Cardiac fibroblast (primary cell): ENCODE results near the gene SLMAP.

ENCODE experiments used
- DNase-seq, 2 donors: peaks; one replicate each; pipeline versions ENCODE4 v3.0.0 to v3.0.0-alpha.2; 2010; ENCODE audit warnings: low read depth in 2 of 2
- H3K4me3 ChIP-seq, 2 donors: replicated peaks in 1 of 2; 1 replicate in 1 of 2; 2 replicates in 1 of 2; pipeline ENCODE4 v1.5.1; 2011; ENCODE audit warnings: low read depth in 2 of 2, low read length in 2 of 2, mild to moderate bottlenecking in 2 of 2, moderate library complexity in 1 of 2
- TF ChIP-seq, protein P1 (sequence below): IDR thresholded peaks from one replicate; pipeline ENCODE4 v1.5.1; 2011; ENCODE audit warnings: low read depth, mild to moderate bottlenecking, low read length, inconsistent platforms

Gene SLMAP

DNA sequence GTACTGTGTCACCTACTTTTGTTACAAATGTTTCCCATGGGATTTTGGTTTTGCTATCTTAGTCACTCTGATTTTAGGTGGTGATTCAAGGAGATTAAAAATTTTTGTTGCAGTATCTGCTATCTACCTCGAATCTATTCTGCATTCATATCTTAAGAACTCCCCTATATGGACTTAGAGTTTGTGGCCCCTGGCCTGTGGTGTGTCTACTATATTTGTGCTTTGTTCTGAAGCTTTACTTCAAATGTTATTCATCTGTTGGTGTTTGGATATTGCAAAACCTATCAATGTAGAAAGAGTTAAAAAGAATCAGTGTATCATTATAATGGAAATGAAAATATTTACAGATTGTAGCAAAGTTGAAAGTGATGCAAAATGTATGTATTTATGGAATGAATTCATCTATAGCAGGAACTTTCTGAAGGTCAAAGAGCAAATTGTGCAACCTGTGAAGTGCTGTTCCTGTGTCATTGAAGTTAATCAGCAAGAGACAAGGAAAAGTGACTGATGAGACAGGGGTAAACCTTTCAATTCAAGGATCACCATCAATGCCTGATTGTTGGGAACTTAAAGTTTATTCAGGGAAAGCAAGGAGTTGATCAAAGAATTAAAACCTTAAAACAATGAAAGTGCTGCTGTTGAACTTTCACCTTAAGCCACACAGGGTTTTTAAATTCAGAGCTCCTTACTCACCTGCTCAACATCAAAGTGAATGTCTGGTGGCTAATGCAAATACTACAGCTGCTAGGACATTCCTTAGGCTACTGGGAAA lies 71.0 kb downstream of the SLMAP start:
- no peak for DNase-seq
- TF ChIP-seq, protein P1, sequence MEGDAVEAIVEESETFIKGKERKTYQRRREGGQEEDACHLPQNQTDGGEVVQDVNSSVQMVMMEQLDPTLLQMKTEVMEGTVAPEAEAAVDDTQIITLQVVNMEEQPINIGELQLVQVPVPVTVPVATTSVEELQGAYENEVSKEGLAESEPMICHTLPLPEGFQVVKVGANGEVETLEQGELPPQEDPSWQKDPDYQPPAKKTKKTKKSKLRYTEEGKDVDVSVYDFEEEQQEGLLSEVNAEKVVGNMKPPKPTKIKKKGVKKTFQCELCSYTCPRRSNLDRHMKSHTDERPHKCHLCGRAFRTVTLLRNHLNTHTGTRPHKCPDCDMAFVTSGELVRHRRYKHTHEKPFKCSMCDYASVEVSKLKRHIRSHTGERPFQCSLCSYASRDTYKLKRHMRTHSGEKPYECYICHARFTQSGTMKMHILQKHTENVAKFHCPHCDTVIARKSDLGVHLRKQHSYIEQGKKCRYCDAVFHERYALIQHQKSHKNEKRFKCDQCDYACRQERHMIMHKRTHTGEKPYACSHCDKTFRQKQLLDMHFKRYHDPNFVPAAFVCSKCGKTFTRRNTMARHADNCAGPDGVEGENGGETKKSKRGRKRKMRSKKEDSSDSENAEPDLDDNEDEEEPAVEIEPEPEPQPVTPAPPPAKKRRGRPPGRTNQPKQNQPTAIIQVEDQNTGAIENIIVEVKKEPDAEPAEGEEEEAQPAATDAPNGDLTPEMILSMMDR: no peak
- H3K4me3 ChIP-seq: no peak overlapping the region

DNA sequence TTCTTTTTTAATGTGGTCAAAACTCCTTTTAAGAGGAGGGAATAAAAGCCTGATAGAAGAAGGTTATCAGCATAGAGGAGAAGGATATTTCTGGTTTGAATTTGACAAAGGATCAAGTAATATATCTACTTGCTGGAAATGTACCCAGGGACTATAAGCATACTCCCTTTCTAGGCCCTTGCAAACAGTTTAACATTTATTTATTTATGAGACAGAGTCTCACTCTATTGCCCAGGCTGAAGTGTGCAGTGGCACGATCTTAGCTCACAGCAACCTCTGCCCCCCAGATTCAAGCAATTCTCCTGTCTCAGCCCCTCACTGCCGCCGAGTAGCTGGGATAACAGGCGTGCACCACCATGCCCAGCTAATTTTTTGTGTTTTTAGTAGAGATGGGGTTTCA lies 71.6 kb downstream of the SLMAP start:
- DNase-seq: no peak
- TF ChIP-seq, protein P1: no peak

DNA sequence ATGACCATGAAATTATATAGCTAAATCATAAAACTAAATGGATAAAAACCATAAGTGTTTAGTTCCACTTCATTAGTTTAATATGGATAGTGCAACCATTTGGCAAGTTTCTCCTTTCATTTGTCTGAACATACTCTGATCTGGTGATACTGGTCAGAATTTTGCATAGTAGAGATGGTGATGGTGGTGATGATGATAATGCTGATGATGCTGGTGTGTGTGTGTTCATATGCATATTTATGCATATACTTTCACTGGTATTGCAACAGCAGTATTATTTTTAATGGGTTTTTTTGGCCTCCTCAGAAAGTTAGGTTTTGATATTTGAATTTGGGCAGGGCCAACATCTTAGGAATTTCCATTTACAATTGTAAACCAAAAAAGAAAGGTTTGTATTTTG lies 76.4 kb downstream of the SLMAP start:
- no peak for DNase-seq
- no peak overlapping the region for H3K4me3 ChIP-seq
- TF ChIP-seq, protein P1: no peak

More for the DNA sequence above, 71.6 kb downstream of the SLMAP start:
- H3K4me3 ChIP-seq: no peak overlapping the region

DNA sequence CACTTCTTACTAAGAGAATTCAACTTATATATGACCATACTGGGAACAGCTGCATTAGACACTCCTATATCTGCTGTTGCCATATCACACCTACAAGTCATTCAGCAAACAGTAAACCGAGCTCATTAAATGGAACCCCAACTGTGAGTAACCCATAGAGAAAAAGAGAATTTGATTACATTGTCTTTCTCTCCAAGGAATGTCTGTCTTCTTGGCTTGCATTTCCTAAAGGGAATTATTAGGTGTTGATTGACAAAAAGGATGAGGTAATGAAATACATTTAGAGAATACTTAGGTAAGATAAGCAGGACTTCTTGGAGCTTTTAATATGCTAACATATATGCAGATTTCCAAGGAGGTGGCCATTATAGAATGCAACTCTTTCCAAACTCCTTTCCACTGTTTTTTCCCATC lies 76.8 kb downstream of the SLMAP start:
- H3K4me3 ChIP-seq: no peak overlapping the region
- TF ChIP-seq, protein P1: no peak
- DNase-seq: no peak

DNA sequence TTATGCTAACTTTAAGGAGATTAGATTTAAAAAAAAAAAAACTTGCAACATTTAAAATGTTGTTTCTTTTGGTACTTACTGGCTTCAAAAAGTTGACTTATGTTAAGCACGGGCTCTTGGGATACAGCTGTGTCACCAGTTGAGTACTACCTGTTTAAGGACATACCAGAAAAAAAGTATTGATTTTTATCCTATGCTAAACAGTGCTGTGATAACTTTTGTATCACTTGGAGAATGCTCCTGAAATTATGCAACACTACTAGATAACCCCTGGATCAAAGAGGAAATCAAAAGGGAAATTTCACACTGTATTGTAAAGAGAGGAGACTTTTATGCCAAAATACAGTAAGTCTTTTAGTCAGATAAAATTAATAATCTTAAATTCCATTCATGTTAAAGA lies 77.7 kb downstream of the SLMAP start:
- no peak overlapping the region for H3K4me3 ChIP-seq
- TF ChIP-seq, protein P1: no peak
- no peak for DNase-seq

DNA sequence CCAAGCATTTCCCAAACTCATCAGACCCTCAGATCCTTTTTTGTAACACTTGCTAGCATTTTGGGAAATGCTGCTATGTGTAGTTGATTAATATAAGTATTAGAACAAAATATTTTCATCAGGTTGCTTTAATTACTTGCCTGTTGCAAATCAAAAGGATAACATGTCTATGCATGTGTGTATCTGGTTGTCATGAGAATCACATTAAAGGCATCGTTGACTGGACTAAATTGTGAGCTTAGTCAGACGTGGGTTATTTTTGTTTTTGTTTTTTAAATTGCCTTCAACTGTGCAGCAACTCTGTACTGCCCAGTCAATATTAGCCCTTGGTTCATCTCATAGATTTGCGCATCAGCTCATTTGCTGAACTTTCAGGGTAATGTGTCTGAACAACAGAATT lies 81.6 kb downstream of the SLMAP start:
- no peak for DNase-seq
- TF ChIP-seq, protein P1: no peak
- no peak overlapping the region for H3K4me3 ChIP-seq

DNA sequence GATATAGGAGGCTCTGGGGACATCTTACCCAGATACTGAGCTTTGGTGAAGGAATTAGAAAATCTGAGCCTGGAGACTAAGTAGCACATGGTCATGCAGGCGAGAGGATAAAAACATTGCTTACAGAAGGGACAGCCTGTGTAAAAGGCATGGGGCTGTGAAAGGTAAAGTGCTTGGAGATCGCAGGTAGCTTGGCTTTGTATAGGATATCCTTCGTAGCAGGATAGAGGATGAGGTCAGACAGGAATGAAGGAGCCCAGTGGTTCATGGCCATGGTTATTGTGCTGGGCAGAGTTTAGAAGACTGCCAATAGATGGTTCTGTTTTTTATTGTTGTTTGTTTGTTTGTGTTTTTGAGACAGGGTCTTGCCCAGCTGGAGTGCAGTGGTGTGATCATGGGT lies 82.5 kb downstream of the SLMAP start:
- TF ChIP-seq, protein P1: no peak
- no peak overlapping the region for H3K4me3 ChIP-seq
- DNase-seq: no peak
